Measurements from ENCODE around the gene SLC35D3.
"Not testable (repeated sequence)": the region's sequence is repeated elsewhere in the genome, so short reads cannot be mapped to it uniquely, and the experiment has no call there.

SLC35D3 gene

DNA sequence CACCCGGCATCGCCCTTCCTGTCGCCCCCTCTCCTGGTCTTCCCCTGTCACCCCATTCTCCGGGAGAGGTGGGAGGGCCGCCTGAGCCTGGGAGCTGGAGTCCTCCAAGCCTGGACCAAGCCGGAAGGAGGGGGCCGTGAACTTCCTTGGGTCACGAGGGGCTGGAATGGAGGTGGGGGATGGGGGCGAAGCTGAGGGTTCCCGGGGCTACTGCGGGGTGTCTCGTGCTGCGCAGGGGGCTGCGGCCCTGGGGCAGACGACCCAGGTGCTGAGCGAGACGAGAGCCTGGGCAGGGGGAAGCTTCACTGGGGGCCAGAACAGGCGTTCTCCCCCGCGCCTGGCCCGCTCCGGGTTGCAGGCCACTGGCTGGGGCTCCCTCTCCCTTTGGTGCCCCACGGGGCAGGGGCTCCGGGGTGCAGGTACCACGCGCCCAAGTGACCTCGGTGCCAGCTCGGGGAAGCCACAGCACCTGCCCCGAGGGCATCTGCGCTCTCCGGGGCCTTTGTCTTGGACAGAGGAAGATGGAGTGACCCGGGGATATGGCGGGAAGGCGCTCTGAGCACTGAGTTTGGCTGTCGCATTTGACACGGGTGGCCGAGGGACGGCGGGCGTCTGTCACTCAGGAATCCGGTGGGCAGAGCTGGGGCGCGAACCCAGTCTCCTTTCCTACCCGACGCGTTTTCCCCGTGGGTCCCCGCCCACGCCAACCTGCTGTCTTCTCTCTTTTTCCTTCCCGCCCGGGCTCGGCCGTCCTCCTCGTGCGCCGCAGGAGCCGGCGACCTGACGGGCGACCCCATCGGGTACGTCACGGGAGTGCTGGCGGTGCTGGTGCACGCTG lies 1.2 kb downstream of the SLC35D3 start:
- DNase-seq (ENCODE audit: low read depth): no peak

DNA sequence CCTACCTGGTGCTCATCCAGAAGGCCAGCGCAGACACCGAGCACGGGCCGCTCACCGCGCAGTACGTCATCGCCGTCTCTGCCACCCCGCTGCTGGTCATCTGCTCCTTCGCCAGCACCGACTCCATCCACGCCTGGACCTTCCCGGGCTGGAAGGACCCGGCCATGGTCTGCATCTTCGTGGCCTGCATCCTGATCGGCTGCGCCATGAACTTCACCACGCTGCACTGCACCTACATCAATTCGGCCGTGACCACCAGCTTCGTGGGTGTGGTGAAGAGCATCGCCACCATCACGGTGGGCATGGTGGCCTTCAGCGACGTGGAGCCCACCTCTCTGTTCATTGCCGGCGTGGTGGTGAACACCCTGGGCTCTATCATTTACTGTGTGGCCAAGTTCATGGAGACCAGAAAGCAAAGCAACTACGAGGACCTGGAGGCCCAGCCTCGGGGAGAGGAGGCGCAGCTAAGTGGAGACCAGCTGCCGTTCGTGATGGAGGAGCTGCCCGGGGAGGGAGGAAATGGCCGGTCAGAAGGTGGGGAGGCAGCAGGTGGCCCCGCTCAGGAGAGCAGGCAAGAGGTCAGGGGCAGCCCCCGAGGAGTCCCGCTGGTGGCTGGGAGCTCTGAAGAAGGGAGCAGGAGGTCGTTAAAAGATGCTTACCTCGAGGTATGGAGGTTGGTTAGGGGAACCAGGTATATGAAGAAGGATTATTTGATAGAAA lies 2.0 kb downstream of the SLC35D3 start:
- no peak for DNase-seq (ENCODE audit: low read depth)

DNA sequence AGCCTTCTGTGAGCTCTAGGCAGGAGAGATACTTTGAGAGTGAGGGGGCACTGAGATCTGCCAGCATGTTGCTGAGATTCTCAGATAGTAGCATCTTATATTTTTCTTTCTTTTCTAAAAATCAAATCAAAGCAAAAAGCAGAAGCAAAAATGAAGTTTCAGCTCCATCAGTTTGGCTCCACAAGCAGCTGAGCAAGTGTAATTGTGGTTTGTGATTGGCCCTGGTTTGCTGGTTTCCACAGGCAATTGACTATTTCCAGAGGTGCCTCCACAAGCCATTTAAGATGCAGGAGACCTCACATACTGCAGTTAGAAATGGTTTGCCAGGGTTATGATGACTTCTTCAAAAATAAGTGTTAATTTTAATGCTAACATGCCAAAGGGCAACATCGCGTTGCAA lies 4.3 kb downstream of the SLC35D3 start:
- DNase-seq (ENCODE audit: low read depth): no peak

DNA sequence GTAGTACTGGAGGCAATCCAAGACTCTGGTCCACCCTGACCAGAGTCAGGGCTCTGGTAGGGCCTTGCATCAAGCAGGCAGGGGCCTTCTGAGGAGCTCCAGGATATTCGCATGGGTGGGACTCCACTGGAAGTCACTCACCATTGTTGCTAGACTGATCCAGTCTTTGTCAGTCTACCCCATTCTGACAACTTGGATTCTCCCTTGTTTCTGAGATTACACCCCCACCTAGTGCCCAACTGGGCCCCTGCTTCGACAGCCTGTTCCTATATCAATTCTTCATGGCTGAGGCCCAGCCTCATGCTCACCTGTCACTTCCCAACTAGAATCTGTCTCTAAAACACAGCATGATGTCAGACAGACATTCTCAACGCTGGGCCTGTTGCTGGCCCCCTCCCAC lies 5.2 kb downstream of the SLC35D3 start:
- no peak for DNase-seq (ENCODE audit: low read depth)

DNA sequence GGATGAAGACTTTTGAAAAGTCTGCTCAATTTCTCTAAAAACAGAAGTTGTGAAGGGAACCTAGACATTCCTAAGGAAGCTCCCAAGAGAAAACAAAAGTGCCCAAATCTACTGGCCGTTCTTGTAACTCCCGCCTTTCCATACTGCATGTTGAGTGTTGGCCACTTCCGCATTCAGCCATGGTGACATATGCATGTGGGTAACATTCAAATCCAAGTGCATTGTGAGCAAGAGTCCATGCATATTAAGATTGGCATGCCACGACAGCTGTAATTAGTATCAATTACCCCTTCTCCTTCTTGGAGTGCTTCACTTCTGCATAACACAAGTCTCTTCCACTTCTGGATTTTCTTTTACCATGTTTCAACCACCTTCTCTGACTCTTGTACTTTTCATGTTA lies 8.4 kb downstream of the SLC35D3 start:
- no peak for DNase-seq (ENCODE audit: low read depth)

DNA sequence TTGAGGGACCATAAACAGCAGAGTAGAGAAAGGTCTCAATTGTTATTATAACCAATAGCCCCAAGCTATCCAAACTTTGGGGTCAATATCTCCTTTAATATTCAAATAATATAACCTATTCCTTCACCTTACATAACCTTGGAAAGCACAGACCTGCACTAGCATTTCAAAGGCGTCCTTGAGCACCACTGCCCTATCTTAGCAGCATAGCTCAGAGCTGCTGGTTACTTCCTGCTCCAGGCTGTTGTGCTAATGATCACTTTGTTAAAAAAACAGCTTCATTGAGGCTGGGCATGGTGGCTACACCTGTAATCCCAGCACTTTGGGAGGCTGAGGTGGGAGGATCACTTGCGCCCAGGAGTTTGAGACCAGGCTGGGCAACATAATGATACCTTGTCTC lies 10.5 kb downstream of the SLC35D3 start:
- DNase-seq (ENCODE audit: low read depth): no peak

DNA sequence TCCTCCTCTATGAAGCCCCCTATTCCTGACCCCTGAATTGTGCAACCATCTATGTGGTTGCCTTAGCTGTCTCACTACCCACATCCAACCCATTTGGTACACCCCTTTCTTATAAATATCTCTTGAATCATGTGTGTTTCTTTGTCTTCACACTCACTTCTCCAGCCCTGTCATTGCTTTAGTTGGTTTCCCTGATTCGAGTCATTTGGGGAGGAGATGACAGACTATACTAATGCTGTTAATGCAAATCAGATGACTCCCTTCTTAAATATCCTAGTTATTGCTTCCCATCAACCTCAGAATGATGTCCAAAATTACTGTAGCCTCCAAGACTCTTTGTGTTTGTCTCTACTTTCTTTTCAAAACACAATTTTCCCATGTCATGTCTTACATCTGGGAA lies 23.0 kb downstream of the SLC35D3 start:
- no peak for DNase-seq (ENCODE audit: low read depth)

DNA sequence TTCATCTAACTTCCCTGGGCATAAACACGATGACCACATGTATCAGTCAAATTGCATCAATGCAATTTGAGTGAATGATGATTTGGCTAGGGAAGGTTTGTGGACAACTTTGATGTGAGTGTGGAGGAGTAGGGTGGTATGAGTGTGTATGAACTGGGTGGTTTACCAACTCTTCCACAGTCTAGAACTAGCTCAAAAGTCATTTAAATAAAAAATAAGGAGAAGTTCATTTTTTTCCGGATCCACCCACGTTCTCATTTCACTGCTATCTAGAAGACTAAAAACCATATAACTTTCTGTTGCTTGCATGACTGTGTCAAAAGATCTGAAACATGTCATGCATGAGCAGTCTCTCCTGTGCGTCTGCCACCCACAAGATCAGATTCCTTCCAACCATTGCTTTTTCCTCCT lies 23.6 kb downstream of the SLC35D3 start:
- no peak for DNase-seq (ENCODE audit: low read depth)

DNA sequence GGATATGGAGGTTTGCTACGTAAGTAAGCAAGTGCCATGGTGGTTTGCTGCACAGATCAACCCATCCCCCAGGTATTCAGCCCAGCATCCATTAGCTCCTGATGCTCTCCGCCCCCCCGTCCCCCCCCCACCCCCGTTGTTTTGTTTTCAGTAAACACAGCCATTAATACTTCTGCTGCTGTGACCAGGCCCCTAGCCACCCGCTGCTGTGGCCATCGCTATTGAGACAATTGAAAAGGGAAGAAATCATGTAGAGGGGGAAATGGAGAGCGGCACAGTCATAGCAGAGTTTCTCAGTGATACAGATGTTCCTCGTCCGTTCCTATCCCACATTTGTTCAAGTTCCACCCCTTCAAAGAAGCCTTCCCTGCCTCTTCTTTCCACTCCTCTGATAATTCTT lies 24.9 kb downstream of the SLC35D3 start:
- no peak for DNase-seq (ENCODE audit: low read depth)

DNA sequence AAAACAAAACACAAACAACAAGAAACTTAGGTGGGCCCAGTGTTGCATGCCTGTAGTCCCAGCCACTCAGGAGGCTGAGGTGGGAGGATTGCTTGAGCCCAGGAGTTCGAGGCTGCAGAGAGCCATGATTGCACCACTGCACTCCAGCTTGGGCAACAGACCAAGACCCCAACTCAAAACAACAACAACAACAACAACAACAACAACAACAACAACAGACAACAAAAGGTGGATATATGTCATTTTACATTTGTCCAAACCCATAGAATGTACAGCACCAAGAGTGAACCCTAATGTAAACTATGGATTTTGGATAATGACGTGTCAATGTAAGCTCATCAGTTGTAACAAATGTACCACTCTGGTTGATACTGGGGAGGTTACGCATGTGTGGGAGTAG lies 27.9 kb downstream of the SLC35D3 start:
- DNase-seq (ENCODE audit: low read depth): not testable (repeated sequence)

DNA sequence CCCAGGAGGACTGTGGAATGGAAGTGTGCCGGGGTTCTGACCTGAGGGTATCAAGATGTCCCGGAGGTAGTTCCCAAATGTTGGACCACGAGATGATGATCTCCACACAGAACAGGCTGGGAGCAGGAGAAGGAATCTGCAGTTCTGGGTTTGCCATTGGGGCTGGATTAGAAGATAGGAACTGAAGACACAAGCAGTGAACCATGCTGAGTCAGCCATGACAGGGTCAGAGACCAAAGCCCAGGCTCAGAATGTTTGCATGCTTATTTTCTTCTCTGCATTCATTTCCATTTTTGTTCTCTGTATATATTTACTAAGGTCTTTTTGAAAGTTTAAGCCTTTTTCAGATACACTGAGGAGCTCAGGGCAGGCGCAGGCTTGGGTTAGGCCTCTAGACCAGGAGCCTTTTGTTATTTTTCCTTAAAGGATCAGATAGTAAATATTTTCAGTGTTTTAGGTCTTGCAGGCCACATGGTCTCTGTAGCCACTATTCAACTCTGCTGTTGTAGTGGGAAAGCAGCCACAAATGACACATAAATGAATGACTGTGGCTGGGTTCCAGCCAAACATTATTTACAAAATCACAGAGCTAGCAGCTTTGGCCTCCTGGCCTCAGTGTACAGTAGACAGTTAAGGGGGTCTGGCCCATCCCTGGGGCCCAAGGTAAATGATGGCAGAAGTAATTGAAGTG lies 28.5 kb downstream of the SLC35D3 start:
- no peak for DNase-seq (ENCODE audit: low read depth)

DNA sequence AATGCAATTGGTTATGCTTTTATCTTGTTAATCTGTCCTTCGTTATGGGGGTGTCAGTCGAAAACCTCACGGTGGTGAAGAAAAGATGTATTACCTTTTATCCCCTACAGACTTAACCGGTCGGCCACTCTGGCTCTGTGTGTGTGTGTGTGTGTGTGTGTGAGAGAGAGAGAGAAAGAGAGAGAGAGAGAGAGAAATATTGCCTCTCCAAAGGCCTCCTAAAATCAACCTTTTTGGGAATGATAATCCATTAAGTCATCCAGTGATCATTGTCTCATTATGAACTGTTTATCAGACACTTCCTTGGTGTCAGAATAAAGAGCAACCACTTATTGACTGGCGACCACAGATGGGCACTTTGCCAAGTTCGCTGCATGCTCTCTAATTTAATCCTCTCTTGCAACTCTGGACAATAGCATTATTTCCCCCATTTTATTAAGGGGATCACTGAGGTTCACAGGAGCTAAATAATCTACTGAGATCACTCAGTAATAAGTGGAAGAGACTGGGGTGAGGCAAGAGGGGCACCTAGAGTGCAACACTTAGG lies 30.7 kb downstream of the SLC35D3 start:
- no peak for DNase-seq (ENCODE audit: low read depth)

DNA sequence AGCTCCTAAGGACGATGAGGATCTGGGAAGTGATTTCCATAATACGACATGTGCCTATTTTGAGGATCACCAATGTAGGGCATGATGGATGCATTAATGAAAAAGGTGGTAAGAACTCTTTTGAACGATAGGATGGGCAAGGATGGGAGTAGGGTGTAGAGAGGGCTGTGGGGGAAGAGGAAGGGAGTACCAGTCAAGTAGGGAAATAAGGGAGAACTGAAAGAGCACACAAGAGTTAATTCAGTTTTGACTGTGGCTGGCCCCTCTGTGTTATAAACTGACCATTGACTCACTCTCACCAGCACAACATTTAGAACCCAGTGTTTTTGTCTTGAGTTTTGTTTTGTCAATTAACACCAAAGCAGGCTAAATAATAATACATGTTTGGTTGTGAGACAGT lies 33.0 kb downstream of the SLC35D3 start:
- no peak for DNase-seq (ENCODE audit: low read depth)

DNA sequence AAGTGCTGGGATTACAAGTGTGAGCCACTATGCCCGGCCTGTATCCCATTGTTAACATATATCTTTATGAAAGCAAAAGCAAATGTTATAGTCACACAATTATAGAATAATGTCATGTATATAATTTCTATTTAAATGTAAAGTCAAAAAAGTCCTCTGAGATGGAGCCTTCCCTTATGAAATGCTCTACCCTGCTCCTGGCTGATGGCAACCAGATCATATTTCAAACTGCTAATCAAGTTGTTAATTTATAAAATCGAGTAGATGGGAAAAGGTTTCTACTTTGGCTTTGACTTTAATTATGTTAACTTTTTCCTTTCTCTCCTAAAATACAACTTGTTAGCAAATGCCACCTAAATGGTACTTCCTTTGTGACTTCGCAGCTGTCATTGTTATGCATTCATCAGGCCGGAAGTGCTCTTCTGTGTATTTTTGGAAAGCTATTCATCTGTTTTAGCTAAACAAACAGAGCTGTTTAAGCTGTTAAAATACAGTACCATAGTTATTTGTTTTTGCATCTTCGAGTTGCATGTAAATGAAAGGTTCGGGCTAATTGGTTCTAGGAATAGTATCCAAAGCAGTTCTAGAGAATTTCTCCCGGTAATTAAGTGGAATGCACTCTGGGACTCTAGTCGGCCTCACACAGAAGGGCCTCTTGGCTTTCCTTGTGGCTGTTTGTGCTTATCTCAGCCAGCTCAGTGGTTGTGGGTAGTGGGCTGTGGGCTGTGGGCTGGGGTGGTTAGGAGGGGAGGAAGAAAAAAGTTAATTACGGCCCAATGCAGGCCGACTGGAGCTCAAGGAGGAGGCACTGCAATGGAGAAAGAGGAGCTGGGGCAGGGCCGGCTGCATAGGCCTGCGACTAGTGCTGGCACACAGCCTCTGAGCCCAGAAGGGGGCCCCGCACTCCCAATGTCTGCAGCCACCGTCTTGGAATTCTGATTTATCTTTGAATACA lies 34.8 kb downstream of the SLC35D3 start:
- no peak for DNase-seq (ENCODE audit: low read depth)

DNA sequence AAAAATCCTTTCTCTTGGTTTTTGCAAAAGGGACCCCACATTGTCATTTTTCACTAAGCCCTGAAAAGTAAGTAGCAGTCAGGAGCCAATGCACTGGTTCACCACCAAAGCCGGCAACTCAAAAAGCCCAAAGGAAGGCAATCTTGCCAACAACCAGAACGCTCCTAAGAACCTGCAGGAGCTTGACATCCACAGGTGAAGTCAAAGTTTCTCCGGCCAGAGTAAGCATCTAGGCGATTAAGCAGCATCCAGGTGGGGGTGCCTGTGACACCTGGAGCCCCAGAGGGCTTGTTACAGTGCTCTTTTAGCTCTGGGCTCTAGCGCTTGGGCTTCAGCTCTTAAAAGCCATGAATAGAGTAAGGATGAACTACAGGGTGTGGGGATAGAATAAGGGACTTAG lies 36.1 kb downstream of the SLC35D3 start:
- DNase-seq (ENCODE audit: low read depth): no peak

DNA sequence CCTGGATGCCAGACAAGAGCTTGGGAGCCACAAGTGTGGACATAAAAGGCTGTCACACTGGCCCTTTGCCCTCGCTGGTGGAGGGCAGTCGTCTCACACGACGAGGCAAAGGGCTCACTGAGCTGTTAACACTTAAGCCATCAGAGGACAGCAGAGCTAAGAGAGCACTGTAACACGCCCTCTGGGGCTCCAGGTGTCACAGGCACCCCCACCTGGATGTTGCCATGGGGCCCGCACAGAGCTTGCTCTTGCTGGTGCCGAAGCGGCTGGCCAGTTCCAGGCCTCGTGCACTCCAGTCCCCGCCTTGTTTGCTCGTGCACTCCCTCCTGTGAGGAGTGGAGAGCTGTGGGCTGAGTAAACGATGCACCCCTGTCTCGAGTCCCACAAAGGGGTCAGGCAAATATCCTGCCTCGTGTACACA lies 37.4 kb downstream of the SLC35D3 start:
- no peak for DNase-seq (ENCODE audit: low read depth)

DNA sequence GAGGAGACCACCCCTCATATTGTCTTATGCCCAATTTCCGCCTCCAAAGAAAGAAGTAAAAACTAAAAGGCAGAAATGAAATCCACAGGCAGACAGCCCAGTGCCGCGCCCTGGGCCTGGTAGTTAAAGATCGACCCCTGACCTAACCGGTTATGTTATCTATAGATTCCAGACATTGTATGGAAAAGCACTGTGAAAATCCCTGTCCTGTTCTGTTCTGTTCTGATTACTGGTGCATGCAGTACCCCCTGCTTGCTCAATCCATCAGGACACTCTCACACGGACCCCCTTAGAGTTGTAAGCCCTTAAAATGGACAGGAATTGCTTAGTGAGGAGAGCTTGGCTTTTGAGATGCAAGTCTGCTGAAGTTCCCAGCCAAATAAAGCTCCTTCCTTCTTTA lies 37.8 kb downstream of the SLC35D3 start:
- DNase-seq (ENCODE audit: low read depth): not testable (repeated sequence)

DNA sequence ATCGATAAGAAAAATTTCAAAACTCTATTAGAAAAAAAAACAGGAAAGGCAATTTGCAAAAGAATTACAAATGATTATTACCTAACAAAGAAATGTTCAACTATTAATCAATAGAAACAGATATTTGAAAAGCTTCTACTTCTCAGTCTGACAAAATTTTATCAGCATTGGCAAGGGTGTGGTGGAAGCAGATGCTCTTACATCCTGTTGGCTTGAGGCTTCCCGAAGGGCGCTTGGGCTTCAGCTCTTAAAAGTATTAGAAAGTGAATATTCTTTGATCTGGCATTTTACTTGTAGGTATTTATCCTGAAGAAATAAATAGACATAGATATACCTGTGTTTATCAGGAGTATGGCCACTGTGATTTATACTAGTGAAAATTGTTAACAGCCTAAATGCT lies 38.7 kb downstream of the SLC35D3 start:
- DNase-seq (ENCODE audit: low read depth): no peak

DNA sequence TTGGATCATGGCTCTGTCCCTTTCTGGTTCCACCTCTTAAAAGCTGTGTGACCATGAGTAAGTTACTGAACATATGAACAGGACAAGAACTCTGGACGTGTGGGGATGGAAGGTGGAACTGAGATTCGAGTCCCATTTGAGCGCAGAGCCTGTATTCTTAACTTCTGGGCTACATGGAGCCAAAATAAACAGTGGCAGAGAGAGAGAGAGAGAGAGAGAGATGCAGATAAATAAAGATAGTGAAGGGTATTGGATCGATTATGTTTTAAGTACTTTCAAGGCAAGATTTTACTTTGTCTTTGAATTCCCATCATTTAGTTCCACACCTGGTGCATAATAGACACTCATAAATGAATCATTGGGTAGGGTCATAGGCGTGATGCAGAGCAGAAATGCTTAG lies 39.7 kb downstream of the SLC35D3 start:
- DNase-seq (ENCODE audit: low read depth): no peak

DNA sequence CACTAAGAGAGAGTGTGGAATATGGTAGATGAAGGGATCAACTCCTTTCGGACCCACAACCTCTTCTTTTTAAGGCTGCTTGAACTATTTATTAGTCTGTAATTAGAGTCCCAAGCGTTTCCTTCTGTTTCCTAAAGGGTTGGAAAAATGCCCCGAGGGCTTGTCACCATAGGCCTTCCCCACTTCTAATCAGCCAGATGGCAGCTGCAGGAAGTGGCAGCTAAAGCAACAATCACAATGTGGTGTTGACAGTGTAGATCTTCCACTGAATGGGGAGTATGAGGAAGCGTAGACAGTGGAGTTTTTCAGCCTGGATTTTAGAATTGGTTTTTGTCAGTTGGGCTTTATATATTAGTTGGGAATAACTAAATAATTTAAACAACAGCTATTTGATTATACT lies 40.6 kb downstream of the SLC35D3 start:
- no peak for DNase-seq (ENCODE audit: low read depth)

DNA sequence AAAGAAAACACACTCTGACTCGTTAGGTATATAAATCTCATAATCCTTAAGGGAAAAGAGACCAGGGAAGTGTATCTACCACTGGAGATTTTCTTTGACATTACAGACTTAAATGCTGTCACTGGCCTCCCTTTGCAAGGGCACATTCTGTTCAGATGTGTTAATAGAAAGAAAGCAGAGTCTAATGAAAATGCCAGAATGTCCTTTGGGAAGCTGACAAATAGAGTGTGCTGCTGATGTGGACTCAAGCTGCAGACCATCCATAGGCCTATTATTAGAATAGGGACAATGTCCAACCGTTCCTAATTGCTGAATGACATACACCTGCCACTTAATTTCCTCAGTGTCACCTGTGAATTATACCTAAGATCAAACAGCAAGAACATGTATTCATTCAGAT lies 41.2 kb downstream of the SLC35D3 start:
- DNase-seq (ENCODE audit: low read depth): no peak

DNA sequence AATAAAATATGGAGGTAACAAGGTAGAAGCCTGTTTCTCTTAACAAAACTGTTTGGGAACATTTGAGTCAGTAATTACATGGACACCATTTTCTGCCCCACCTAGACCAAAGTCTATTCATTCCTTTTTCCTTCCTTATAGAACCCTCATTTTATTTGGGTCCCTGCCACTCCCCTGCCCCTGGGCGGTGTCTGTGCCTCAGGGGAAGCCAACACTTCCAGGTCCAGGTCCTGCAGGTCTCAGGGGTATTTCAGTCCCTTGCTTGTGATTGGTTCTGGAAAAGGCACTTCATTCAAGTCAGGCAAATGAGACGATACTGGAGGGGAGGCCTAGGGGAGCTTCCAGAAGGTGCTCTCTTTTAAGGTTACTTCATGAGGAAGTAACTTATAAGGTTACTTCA lies 42.3 kb downstream of the SLC35D3 start:
- DNase-seq (ENCODE audit: low read depth): no peak
